Omental fat pad (tissue), 4 donors: ENCODE results near the gene IL22RA2. TPM values are rescaled to one million over a fixed set of nuclear protein-coding genes. Genes with fewer than 3 reads are reported as not detected.

Experiments used
- ATAC-seq: fragments of 150-250 bp; one replicate; pipeline ENCODE4 v1.9.1; 2016; ENCODE audit warnings: mild to moderate bottlenecking, moderate library complexity; ENCODE audit not compliant: low FRiP score
- DNase-seq: peaks from one replicate; pipeline ENCODE4 v3.0.0-alpha.2; 2019; ENCODE audit warnings: low spot score
- total RNA-seq, 4 donors: library from RNA; depleted of rRNA; stranded (reverse); fragments of >200 nt; gene quantifications; one replicate each; pipeline ENCODE4 v1.1.0, GENCODE V29; 2016
- TF ChIP-seq, protein P1 (sequence below), 3 donors: fragments of 450-650 bp; IDR thresholded peaks; one replicate each; pipeline ENCODE4 v1.5.1; 2016 to 2017; ENCODE audit warnings: antibody characterized with exemption in 3 of 3, mild to moderate bottlenecking in 3 of 3, moderate library complexity in 2 of 3

IL22RA2 gene
- total RNA-seq, 4 donors from 2014 or later = not detected

DNA sequence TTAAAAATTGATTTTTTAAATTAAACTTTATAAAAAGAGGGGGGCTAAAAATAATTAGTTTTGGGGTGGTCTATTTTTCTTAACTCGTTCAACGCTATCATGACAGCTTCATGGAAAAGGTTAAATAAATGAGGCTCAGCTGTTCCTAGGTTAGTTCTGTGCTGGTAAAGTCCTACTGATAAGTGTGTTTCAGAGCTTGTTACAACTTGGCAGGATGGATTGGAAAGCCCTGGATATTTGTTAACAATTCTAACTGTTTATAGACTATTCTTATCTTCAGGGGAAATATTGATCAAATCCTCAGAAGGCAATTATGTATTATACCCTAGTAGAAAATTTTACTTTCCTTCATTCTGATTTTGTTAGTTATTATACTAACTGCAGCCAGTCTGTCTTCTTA lies 50.4 kb downstream of the IL22RA2 start:
- TF ChIP-seq, protein P1, sequence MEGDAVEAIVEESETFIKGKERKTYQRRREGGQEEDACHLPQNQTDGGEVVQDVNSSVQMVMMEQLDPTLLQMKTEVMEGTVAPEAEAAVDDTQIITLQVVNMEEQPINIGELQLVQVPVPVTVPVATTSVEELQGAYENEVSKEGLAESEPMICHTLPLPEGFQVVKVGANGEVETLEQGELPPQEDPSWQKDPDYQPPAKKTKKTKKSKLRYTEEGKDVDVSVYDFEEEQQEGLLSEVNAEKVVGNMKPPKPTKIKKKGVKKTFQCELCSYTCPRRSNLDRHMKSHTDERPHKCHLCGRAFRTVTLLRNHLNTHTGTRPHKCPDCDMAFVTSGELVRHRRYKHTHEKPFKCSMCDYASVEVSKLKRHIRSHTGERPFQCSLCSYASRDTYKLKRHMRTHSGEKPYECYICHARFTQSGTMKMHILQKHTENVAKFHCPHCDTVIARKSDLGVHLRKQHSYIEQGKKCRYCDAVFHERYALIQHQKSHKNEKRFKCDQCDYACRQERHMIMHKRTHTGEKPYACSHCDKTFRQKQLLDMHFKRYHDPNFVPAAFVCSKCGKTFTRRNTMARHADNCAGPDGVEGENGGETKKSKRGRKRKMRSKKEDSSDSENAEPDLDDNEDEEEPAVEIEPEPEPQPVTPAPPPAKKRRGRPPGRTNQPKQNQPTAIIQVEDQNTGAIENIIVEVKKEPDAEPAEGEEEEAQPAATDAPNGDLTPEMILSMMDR (IDR thresholded peaks at IDR 0.05) = no peak
- DNase-seq (no peak), ATAC-seq (no peak)

DNA sequence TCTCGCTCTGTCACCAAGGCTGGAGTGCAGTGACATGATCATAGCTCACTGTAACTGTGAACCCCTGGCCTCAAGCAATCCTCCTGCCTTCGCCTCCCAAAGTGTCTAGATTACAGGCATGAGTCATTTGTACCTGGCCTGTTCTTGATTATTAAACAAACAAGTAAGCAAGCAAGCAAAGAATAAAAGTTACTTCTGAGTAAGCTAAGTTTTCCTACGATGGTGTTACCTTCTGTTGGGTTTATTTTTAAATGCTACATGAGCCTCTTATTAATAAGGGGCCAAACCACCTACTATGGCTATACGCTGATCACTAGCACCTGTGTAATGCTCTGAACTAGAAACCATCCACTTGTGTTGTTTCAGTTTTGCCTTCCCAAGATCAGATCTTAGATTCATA lies 50.8 kb downstream of the IL22RA2 start:
- DNase-seq (no peak), ATAC-seq (no peak)
- TF ChIP-seq, protein P1 (IDR thresholded peaks at IDR 0.05) = no peak

DNA sequence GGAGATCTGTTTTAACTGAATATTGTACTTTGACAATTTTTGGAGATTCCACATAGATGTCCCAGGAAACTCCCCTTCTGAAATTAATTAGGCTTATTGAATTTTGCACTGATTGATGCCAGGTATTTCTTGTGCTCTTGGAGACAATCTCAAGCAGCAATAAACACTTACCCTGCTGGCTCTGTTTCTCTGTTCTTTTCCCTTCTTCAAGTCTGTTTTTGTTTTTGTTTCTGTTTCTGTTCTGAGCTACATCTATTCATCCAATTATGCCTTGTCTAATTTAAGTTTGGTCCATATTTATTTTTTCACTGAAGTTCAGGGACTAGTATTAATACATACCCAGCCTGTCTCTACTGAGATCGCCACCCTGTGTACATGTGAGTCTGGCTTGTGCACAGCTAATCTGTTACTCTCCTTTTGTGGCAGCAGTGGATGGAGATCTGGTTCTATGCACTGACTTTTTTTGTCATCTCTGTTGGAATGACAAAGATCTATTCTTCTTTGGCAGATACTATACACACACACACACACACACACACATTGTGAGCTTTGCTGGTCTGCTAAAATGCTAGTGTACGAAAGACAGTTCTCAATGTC lies 51.9 kb downstream of the IL22RA2 start:
- ATAC-seq = no peak
- no peak for DNase-seq
- TF ChIP-seq, protein P1 (IDR thresholded peaks at IDR 0.05) = no peak

DNA sequence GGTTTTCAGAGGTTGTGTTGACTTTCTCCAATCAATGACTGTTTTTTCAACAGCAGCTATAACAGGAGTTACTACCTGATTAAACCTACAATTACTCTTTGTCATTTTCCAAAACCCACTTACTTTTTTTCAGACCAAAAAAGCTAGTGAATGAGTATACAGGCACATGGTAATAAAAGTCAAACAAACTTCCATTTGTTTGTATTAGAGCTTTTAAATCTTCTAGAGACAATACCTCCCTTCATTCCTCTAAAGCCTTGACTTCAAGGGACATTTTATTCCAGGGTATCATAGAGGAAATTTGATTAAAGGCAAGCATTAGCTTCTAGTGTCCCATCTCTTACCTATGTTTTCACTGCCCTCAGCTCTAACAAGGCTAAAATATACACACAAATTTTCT lies 52.7 kb downstream of the IL22RA2 start:
- no peak for DNase-seq
- TF ChIP-seq, protein P1 (IDR thresholded peaks at IDR 0.05) = no peak

DNA sequence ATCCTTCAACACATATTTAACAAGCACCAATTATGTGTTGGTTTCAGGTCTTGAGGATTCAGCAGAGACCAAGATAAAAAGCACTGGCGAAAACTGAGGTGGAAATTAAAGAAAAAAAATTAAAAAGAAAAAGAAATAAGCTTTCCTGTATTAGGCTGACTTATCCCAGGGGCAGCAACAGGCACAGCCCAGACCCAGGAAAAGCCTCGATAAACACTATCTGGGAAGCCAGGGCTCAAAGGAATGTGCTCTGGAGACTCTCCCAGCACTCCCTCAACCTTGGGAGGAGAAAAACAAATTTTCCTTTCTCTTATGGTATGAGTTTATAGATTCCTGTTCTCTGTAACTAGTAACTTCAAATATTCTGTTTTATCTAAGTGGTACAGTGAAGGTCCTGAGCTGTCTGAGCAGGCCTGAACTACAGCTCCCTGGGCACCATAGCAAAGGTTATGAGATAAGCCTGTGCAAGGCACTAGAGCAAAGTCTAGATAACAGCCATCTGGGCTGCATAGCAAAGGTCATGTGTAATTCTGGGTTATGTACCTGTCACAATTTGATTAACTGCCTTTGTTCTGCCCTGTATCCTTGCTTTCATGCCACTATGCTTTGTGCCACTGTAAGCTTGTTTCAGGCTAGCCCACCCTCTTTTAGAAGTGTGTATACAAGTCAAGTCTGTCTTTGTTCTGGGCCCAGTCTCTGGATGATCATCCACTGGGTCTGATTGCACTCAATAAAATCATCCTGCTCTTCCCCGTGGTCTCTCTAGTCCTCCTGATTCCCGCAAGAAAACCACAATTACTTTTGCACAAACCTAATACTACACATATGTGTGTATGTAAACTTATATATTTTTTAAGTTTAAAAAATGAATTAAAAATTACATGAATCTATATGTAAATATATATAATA lies 54.0 kb downstream of the IL22RA2 start:
- TF ChIP-seq, protein P1 (IDR thresholded peaks at IDR 0.05) = no peak
- DNase-seq (no peak), ATAC-seq (no peak)

More for the DNA sequence above, 52.7 kb downstream of the IL22RA2 start:
- no peak for ATAC-seq

DNA sequence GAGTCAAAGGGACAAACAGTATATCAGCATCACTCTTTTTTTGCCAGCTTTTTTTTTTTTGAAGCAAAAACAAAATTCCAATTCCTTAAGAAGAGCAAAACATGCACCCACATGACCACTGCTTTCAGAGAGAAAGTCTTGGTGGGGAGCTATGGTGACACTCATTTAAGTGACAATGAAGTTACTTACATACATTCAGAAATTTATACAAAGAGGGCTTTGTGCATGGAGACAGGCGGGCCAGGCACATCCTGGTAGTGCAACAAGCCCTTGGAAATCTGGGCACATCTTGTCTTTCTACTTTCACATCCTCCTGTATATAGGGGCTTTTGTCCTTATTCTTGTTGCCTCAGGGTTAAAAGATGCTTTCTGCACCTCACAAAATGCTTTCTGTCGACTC lies 55.9 kb downstream of the IL22RA2 start:
- DNase-seq = no peak
- TF ChIP-seq, protein P1 (IDR thresholded peaks at IDR 0.05) = no peak
- ATAC-seq = no peak
